HUDEP-2 (cell line): Measurements from ENCODE around the gene MROH2B.
"Not testable (repeated sequence)": the region's sequence is repeated elsewhere in the genome, so short reads cannot be mapped to it uniquely, and the experiment has no call there.

ENCODE experiments used
- DNase-seq, 76 experiments: peaks; one replicate each; lab custom pipeline; 2025; ENCODE audit not compliant: unreplicated experiment in 76 of 76; lab: John Stamatoyannopoulos, UW

The MROH2B gene

DNA sequence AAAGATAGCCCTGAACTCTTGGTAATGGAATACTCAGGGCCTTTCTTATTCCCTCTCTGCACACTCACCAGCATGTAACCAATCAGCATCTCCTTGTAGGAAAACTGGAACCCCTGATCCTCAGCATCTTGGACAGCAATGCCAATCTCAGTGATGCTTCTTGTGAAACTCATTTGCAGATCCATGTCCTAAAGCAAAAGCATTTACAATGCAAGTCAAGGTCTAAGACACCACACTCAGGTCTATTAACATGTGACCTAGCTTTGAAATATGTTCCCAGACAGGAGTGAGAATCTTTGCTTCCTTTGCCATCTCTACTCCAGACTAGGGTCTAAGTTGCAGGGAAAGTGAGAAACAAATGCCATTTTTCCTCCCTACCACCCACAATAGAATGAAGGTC is 38.2 kb downstream of the MROH2B start:
- DNase-seq: no peak

GRCh38 chr5:41022600-41022999 is 48.5 kb downstream of the MROH2B start:
- DNase-seq: not testable (repeated sequence)

DNA sequence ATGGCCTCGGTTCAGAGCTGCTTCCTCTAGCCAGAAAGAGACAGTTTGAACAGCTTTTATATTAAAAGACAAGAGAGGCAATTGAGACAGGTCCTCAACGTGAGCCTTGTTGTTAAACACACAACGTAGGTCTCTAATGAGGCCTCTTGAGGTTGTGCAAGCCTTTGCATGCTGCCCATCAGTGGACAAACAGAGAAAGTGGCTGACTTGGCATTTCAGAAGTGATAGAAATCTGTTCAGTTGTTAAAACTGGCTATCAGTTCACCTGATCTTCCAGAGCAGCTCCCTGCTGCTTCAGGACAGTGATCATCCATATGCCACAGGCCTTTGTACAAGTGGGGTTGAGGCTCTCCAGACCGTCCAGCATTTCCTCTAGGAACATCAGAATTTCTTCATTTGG is 58.8 kb downstream of the MROH2B start:
- DNase-seq: no peak

DNA sequence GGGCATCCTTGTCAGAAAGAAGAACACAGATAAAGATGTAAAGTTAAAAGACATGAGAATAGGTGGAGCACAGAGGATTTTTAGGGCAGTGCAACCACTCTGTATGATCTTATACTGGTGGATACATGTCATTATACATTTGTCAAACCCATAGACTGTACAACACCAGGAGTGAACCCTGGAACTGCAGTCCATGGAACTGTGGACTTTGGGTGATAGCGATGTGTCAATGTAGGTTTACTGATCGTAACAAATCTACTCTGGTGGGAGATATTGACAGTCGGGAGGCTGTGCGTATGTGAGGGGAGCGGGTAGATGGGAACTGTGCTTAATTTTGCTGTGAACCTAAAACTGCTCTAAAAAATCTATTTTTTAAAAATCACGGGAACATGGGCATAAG is 60.6 kb downstream of the MROH2B start:
- DNase-seq: no peak

DNA sequence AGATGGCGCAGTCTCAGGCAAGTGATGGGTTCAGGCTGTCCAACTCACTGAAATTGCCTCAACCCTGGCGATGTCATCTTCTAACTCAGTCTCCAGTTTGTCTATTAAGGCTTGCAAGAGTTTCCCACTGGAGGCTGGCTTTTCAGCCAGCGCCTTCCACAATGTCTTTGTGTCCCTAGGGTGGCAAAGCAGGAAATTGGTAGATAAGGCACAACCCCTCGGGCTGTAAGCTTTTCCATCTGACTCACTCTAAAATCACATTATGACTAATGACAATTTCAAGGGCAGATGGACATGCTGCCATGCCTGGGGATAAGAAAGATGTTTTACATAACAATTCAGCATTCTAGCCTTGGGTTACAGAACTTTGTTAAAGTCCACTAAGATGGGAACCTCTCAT is 61.9 kb downstream of the MROH2B start:
- no peak for DNase-seq

- no peak for DNase-seq
These were observed 66.2 kb downstream of the MROH2B start for GRCh38 chr5:41004931-41005330.

GRCh38 chr5:41003670-41004376 is 67.3 kb downstream of the MROH2B start:
- DNase-seq: no peak

DNA sequence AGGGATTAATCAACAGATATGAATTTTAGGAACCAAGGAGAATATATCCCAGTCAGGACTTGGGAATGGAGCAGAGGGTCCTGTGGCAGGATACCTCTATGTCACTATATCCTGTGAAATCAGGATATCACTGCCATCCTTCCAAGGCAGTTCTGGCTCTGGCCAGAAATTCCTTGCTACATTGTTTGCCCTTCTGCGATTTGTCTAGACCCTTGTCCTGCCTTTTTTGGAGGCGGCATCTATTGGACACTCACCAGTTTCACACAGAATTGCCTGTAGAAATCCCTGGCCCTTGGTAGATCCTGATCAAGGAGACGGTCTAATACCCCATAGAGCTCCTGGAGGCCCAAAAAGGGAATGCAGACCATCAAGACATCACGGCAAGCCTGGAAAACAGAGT is 71.2 kb downstream of the MROH2B start:
- DNase-seq: no peak

GRCh38 chr5:40999142-40999541 is 72.0 kb downstream of the MROH2B start:
- DNase-seq: no peak

GRCh38 chr5:40995801-40996586 is 75.1 kb downstream of the MROH2B start:
- DNase-seq: no peak

DNA sequence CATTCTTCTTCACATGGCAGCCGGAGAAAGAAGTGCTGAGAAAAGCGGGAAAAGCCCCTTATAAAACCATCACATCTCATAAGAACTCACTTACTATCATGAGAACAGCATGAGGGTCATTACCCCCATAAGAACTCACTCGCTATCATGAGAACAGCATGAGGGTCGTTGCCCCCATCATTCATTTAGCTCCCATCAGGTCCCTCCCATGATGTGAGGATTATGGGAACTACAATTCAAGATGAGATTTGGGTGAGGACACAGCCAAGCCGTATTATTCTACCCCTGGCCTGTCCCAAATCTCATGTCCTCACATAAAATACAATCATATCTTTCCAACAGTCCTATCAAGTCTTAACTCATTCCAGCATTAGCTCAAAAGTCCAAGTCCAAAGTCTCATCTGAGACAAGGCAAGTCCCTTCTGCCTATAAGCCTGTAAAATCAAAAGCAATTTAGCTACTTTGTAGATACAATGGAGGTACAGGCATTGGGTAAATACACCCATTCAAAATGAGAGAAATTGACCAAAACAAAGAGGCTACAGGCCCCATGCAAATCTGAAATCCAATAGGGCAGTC is 79.1 kb downstream of the MROH2B start:
- no peak for DNase-seq

GRCh38 chr5:40991168-40991980 is 79.8 kb downstream of the MROH2B start:
- no peak for DNase-seq

GRCh38 chr5:40988746-40989510 is 82.2 kb downstream of the MROH2B start:
- no peak for DNase-seq

DNA sequence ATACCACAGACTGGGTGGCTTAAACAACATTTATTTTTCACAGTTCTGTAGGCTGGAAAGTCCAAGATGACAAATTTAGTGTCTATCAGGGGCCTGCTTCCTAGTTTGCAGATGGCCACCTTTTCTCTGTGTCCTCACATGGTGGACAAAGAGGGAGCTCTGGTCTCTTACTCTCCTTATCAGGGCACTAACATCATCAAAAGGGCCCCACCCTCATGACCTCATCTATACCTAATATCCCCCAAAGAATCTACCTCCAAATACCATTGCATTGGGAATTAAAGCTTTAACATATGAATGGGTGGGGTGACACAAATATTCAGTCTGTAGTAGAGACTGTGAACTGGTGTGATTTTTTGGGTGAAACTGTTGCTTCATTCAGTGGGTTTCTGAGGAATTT is 83.8 kb downstream of the MROH2B start:
- no peak for DNase-seq

DNA sequence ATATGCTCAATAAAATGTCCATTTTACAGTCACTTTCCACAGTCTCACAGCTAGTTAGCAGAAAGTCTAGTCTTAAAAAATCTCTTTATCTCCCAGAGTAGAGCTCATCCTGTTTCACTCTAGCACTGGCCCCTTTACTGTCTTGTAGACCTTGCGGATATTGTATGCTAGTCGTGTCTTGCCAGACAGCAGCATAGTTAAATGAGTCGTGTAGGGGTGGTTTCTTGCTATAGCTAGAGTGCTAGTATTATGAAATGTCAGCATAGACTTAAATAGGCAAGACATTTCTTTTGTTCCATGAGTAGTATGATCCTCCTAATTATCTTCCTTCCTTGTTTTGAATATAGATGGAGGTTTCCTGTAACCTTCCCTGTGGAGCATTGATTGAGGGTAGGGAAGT is 84.5 kb downstream of the MROH2B start:
- no peak for DNase-seq

GRCh38 chr5:40985501-40985900 is 85.6 kb downstream of the MROH2B start:
- no peak for DNase-seq

GRCh38 chr5:40984884-40985283 is 86.3 kb downstream of the MROH2B start:
- DNase-seq: no peak

DNA sequence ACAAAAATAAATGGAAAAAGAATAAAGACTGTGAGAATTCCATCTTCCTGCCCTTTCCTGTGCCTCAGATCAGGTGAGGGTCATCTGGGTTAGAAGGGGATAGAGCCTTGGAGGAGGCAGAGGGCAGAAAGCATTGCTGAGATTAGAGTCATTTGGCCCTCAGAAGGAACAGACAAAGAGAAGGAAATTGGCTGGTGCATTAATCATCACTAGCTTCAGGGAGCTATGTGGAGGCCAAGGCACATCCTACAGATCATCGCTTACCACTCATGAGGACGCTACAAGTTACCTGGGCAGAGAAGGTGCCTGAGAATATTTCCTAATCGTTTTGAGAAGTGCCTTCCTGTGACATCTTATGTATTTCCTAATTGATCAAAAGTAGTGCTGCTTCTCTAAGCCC is 87.4 kb downstream of the MROH2B start:
- DNase-seq: no peak

GRCh38 chr5:40981420-40981819 is 89.7 kb downstream of the MROH2B start:
- DNase-seq: no peak

DNA sequence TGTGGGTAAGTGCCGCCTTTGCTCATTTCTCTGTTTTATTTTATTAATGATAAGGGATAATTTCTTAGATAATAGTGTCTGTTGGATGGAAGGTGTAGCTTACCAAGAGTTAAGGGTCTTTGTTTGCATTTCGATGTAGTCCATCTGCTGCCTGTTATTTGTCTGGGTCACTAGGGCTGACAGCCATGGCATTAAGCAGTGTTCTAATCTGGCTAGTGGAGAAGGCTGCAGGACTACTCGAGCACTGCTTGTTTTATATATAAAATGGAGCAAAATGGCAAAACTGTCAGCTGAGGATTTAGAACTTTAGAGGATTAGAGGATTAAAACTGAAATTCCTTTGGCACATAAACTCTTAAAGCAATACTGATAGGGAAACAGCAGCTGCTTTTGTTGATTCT is 94.3 kb downstream of the MROH2B start:
- no peak for DNase-seq
